ENCODE measurements around the gene BBS1.
A peak's percentile ranks its signal among the peaks of the same experiment; 100 is the strongest.

The BBS1 gene

DNA sequence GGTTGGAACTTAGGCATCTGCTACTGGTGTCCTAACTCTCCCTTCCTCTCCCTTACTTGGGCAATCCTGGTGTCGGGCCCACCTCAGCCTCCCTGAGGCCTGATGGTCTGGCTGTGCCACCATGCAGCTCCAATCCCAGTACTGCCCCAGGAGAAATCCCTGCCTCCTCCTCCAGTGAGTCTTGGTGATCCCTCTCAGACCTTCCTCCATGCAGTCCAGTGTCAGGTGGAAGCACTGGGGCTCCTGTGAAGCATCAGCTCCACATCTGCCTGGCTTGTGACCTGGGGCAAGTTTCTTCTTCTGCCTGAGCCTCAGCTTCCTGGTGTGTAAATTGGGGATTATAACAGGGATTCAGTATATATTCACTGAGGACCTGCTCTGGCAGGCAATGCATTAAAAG, 45.5 kb upstream of the BBS1 start:
- Histone ChIP-seq H4K8ac (ENCODE audit: low read depth, low read length) (no peak overlapping the region), H3K36me3 (ENCODE audit: control insufficient read depth in 1 of 2, insufficient read depth in 2 of 2, low read length in 2 of 2) (peaks cover 0 to 3% of the 10 kb centered on the region in 2 experiments), H2BK12ac (ENCODE audit: low read length) (no peak overlapping the region), H4K12ac (ENCODE audit: low read depth, low read length) (no peak overlapping the region), H3K79me1 (ENCODE audit: low read length) (peaks cover 9% of the 10 kb centered on the region), H3K9ac (ENCODE audit: low read length) (no peak overlapping the region), H3K27me3 (ENCODE audit: insufficient read depth, low read length) (no peaks in the 10 kb centered on the region), H3K4ac (ENCODE audit: low read depth, low read length) (no peak overlapping the region), H2BK5ac (ENCODE audit: low read depth, low read length, poor library complexity) (no peak overlapping the region), H3K23ac (ENCODE audit: low read length) (no peak overlapping the region), H4K91ac (ENCODE audit: low read depth, low read length) (no peak overlapping the region), H2BK120ac (ENCODE audit: insufficient read depth, low read length, poor library complexity) (no peak overlapping the region), H3K9me3 (ENCODE audit: insufficient read depth, low read depth, low read length) (no peaks in the 10 kb centered on the region), H2AK5ac (ENCODE audit: low read length) (no peak overlapping the region), H3K4me1 (ENCODE audit: control insufficient read depth in 1 of 2, insufficient read depth in 2 of 2, low read length in 2 of 2) (peaks cover 9 to 10% of the 10 kb centered on the region in 2 experiments), H3K14ac (ENCODE audit: low read length) (no peak overlapping the region), H3K4me2 (ENCODE audit: low read length) (no peak overlapping the region), H3K4me3 (ENCODE audit: low read depth, low read length) (no peak overlapping the region), H3K27ac (ENCODE audit: low read depth, low read length) (no peak overlapping the region), H2AFZ (ENCODE audit: insufficient read depth, low read length, poor library complexity) (no peak overlapping the region), H3K18ac (ENCODE audit: low read length) (no peak overlapping the region), H3K79me2 (ENCODE audit: control insufficient read depth, insufficient read depth, low read length, poor library complexity) (peaks cover 4% of the 10 kb centered on the region)
- no peak for DNase-seq
- WGBS (ENCODE audit: extremely low coverage, insufficient coverage, insufficient read length) = no CpG with 5 or more reads among the region's 1 CpG

DNA sequence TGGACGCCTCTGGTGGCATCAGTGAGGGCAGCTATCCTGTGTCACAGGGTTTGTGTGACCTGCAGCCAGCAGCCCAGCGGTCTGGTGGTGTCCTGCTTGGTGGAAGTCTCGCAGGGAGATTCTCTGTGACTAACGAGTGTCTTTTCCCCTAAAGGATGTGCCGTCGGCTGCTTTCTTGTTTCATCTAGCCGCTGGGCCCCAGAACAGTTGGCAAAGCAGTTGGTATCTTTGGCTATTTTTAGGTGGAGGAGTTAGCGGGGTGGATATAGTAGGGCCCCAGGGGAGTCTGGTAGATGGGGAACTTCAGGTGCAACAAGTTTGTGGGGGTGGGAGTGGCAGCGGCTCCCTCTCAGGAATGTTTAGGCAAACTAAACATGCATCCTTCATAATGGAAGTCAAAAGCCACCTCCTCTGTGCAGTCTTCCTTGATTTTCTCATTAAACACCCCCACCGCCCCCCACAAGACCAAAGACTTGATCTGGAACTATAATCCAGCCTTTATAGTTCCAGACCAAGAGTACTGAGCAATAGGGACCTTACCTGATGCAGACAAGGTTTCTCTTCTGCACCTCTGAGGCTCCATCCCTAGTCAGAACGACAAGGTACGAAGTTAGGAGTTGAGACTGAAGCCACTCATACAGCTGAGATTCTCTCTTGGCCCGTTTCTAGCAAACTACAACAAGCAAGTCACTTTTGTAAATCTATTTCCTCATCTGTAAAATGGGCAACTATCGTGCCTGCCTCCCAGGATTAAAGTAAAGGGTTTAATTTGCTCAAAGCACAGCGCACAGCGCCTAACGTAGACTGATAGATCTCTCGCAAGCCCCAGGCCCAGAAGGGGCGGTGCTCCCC, 44.8 kb upstream of the BBS1 start:
- Histone ChIP-seq H4K12ac (ENCODE audit: low read depth, low read length) (no peak overlapping the region), H3K18ac (ENCODE audit: low read length) (no peak overlapping the region), H4K91ac (ENCODE audit: low read depth, low read length) (no peak overlapping the region), H3K79me1 (ENCODE audit: low read length) (peaks cover 9% of the 10 kb centered on the region), H2BK12ac (ENCODE audit: low read length) (no peak overlapping the region), H3K27ac (ENCODE audit: low read depth, low read length) (no peak overlapping the region), H3K4me1 (ENCODE audit: control insufficient read depth in 1 of 2, insufficient read depth in 2 of 2, low read length in 2 of 2) (peaks cover 9 to 10% of the 10 kb centered on the region in 2 experiments), H3K4me2 (ENCODE audit: low read length) (peak overlapping the region; percentile 80), H3K79me2 (ENCODE audit: control insufficient read depth, insufficient read depth, low read length, poor library complexity) (peaks cover 4% of the 10 kb centered on the region), H3K36me3 (ENCODE audit: control insufficient read depth in 1 of 2, insufficient read depth in 2 of 2, low read length in 2 of 2) (peaks cover 0 to 3% of the 10 kb centered on the region in 2 experiments), H3K27me3 (ENCODE audit: insufficient read depth, low read length) (no peaks in the 10 kb centered on the region), H3K9ac (ENCODE audit: low read length) (no peak overlapping the region), H3K9me3 (ENCODE audit: insufficient read depth, low read depth, low read length) (no peaks in the 10 kb centered on the region), H2AK5ac (ENCODE audit: low read length) (no peak overlapping the region), H3K14ac (ENCODE audit: low read length) (no peak overlapping the region), H2BK5ac (ENCODE audit: low read depth, low read length, poor library complexity) (no peak overlapping the region), H3K4ac (ENCODE audit: low read depth, low read length) (no peak overlapping the region), H4K8ac (ENCODE audit: low read depth, low read length) (no peak overlapping the region), H2AFZ (ENCODE audit: insufficient read depth, low read length, poor library complexity) (no peak overlapping the region), H3K23ac (ENCODE audit: low read length) (no peak overlapping the region), H2BK120ac (ENCODE audit: insufficient read depth, low read length, poor library complexity) (no peak overlapping the region), H3K4me3 (ENCODE audit: low read depth, low read length) (peak overlapping the region; percentile 70)
- DNase-seq = no peak
- WGBS (ENCODE audit: extremely low coverage, insufficient coverage, insufficient read length) = no CpG with 5 or more reads among the region's 19 CpGs

DNA sequence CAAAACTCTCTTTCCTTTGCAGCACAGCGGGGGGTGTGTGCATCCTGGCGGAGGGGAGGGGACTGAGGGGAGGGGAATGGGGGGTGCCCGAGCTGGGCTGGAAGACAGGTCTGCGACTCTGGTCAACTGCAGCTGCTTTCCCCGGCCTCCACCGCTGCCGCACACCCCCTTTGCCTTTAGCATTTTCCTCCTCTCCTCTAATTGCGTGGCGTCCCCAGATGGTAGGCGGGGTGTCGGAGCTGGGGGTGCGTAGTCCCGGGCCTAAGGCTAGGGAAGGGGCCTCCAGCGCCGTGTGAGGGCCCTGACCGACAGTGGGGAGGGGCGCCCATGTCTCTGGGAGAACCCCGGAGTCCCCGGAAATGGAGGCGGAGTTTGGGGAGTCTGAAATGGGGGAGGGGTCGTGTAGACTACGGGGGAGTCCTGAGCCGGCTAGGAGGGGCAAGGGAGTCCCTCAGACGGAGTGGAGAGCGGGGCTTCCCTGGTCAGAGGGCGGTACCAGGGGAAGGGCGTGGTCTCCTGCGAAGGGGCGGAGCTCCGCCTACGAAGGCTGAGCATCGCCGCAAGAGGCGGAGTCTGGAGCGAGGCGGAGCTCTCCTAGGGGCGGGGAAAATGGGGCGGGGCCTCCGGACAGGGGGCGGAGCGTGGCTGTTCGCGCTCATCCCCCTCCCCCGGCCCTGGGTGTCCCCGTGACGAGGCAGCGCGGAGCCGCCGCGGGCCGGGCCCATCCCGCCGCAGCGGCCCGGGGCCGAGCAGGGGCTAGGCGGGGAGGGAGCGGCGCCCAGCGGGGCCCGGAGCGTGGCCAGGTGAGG, 44.0 kb upstream of the BBS1 start, which contains the start of gene PELI3:
TSS of gene PELI3 (plus strand) at position 681 of the 809 bp plus-strand sequence. CDS start 1,224 bp downstream, outside the sequence.
- H3K27ac ChIP-seq (ENCODE audit: low read depth, low read length) = no peak within 1 kb of the TSS
- H3K9ac ChIP-seq (ENCODE audit: low read length) = peak within 1 kb of the TSS; percentile 54
- peak within 1 kb of the TSS; percentile 80 for H3K4me2 ChIP-seq (ENCODE audit: low read length)
- peak; percentile 92 to 95 for DNase-seq
- H3K14ac ChIP-seq (ENCODE audit: low read length) = peak within 1 kb of the TSS; percentile 71
- no peak within 1 kb of the TSS for H2BK12ac ChIP-seq (ENCODE audit: low read length)
- H3K23ac ChIP-seq (ENCODE audit: low read length) = no peak within 1 kb of the TSS
- peaks cover 9 to 10% of the 10 kb centered on the region in 2 experiments for H3K4me1 ChIP-seq (ENCODE audit: control insufficient read depth in 1 of 2, insufficient read depth in 2 of 2, low read length in 2 of 2)
- peak within 1 kb of the TSS; percentile 64 for H3K18ac ChIP-seq (ENCODE audit: low read length)
- H2AFZ ChIP-seq (ENCODE audit: insufficient read depth, low read length, poor library complexity) = peak within 1 kb of the TSS; percentile 79
- H4K12ac ChIP-seq (ENCODE audit: low read depth, low read length) = peak within 1 kb of the TSS; percentile 52
- H3K27me3 ChIP-seq (ENCODE audit: insufficient read depth, low read length) = no peaks in the 10 kb centered on the region
- no peak within 1 kb of the TSS for H2AK5ac ChIP-seq (ENCODE audit: low read length)
- no CpG with 5 or more reads among the region's 63 CpGs for WGBS (ENCODE audit: extremely low coverage, insufficient coverage, insufficient read length)
- peak within 1 kb of the TSS; percentile 88 for H3K4me3 ChIP-seq (ENCODE audit: low read depth, low read length)
- H3K79me1 ChIP-seq (ENCODE audit: low read length) = peaks cover 9% of the 10 kb centered on the region
- peak within 1 kb of the TSS; percentile 33 for H4K91ac ChIP-seq (ENCODE audit: low read depth, low read length)
- H2BK120ac ChIP-seq (ENCODE audit: insufficient read depth, low read length, poor library complexity) = no peak within 1 kb of the TSS
- H2BK5ac ChIP-seq (ENCODE audit: low read depth, low read length, poor library complexity) = peak within 1 kb of the TSS; percentile 24
- H3K36me3 ChIP-seq (ENCODE audit: control insufficient read depth in 1 of 2, insufficient read depth in 2 of 2, low read length in 2 of 2) = peaks cover 0 to 3% of the 10 kb centered on the region in 2 experiments
- H4K8ac ChIP-seq (ENCODE audit: low read depth, low read length) = peak within 1 kb of the TSS; percentile 62
- no peaks in the 10 kb centered on the region for H3K9me3 ChIP-seq (ENCODE audit: insufficient read depth, low read depth, low read length)
- peaks cover 4% of the 10 kb centered on the region for H3K79me2 ChIP-seq (ENCODE audit: control insufficient read depth, insufficient read depth, low read length, poor library complexity)
- H3K4ac ChIP-seq (ENCODE audit: low read depth, low read length) = peak within 1 kb of the TSS; percentile 14

DNA sequence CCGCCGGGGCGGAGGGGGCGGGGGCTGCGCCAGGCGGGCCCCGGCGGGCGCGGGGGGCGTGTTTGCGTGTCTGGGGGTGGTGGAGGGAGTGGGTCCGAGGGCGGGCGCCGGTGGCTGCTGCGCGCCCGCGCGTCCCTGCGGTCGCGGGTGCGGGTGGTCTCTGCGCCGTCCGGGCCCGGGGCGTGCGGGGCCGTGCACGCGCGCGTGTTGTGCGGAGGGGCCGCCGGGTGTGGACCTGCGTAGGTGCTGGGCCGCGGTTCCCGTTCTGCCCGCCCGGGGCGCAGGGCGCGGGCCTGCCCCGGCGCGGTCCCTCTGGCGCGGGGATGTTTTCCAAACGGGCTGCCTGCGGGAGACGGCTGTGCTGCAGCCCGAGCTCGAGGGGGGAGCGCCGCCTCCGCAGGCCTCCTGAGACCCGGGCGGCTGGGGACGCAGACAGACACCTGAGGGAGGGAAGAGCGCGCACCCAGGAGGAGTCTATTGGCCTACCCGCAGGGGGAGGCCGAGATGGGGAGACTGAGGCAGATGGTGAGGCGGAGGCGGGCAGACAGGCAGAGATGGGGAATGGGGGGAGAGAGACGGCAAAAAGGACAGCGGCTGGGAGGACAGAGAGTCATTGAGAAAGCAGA, 43.3 kb upstream of the BBS1 start:
- H3K9me3 ChIP-seq (ENCODE audit: insufficient read depth, low read depth, low read length) = no peaks in the 10 kb centered on the region
- peak overlapping the region; percentile 54 for H3K9ac ChIP-seq (ENCODE audit: low read length)
- no peak overlapping the region for H2BK12ac ChIP-seq (ENCODE audit: low read length)
- peak overlapping the region; percentile 71 for H3K14ac ChIP-seq (ENCODE audit: low read length)
- H3K4me2 ChIP-seq (ENCODE audit: low read length) = peak overlapping the region; percentile 80
- H3K4ac ChIP-seq (ENCODE audit: low read depth, low read length) = peak overlapping the region; percentile 14
- no peak overlapping the region for H3K27ac ChIP-seq (ENCODE audit: low read depth, low read length)
- H3K4me3 ChIP-seq (ENCODE audit: low read depth, low read length) = peak overlapping the region; percentile 88
- peak overlapping the region; percentile 79 for H2AFZ ChIP-seq (ENCODE audit: insufficient read depth, low read length, poor library complexity)
- peaks cover 0 to 3% of the 10 kb centered on the region in 2 experiments for H3K36me3 ChIP-seq (ENCODE audit: control insufficient read depth in 1 of 2, insufficient read depth in 2 of 2, low read length in 2 of 2)
- H3K23ac ChIP-seq (ENCODE audit: low read length) = no peak overlapping the region
- H4K8ac ChIP-seq (ENCODE audit: low read depth, low read length) = peak overlapping the region; percentile 62
- peaks cover 9% of the 10 kb centered on the region for H3K79me1 ChIP-seq (ENCODE audit: low read length)
- no CpG with 5 or more reads among the region's 72 CpGs for WGBS (ENCODE audit: extremely low coverage, insufficient coverage, insufficient read length)
- H2AK5ac ChIP-seq (ENCODE audit: low read length) = no peak overlapping the region
- no peak overlapping the region for H2BK120ac ChIP-seq (ENCODE audit: insufficient read depth, low read length, poor library complexity)
- peak overlapping the region; percentile 24 for H2BK5ac ChIP-seq (ENCODE audit: low read depth, low read length, poor library complexity)
- peak overlapping the region; percentile 64 for H3K18ac ChIP-seq (ENCODE audit: low read length)
- DNase-seq = peak; percentile 20 to 60
- peaks cover 9 to 10% of the 10 kb centered on the region in 2 experiments for H3K4me1 ChIP-seq (ENCODE audit: control insufficient read depth in 1 of 2, insufficient read depth in 2 of 2, low read length in 2 of 2)
- H4K12ac ChIP-seq (ENCODE audit: low read depth, low read length) = peak overlapping the region; percentile 52
- H3K27me3 ChIP-seq (ENCODE audit: insufficient read depth, low read length) = no peaks in the 10 kb centered on the region
- H3K79me2 ChIP-seq (ENCODE audit: control insufficient read depth, insufficient read depth, low read length, poor library complexity) = peaks cover 4% of the 10 kb centered on the region
- H4K91ac ChIP-seq (ENCODE audit: low read depth, low read length) = peak overlapping the region; percentile 25
